K562 (cell line): ENCODE results near the gene NOSTRIN. TPM values are rescaled to one million over a fixed set of nuclear protein-coding genes. Genes with fewer than 3 reads are reported as not detected.

ENCODE experiments used
- ATAC-seq: fragments of 200-7000 bp; cut with Tn5 transposase; 3 replicates; pipeline ENCODE4 v1.9.1; 2020; ENCODE audit warnings: moderate library complexity
- BruUV-seq: library from RNA; stranded (reverse); fragments of 400-500 nt; replicated peaks from 2 replicates; lab custom pipeline; 2021; lab: Mats Ljungman, UMichigan
- CTCF ChIA-PET: fragments of 300-600 bp; formaldehyde crosslinking; extraction: SDS; loops from one replicate; lab custom pipeline; 2021; ENCODE audit warnings: low intra/inter-chr PET ratio; lab: Yijun Ruan, JAX
- POLR2A ChIA-PET: fragments of 300-600, 350-650 bp; sonication (Branson Sonifier 250); formaldehyde crosslinking; extraction: SDS; loops from one replicate; lab custom pipeline; 2021; ENCODE audit warnings: antibody characterized with exemption, inconsistent platforms; lab: Yijun Ruan, JAX
- DNase-seq, 4 experiments: peaks; one replicate each; pipeline versions ENCODE4 v3.0.0 to v3.0.0-alpha.2; 2011 to 2018; ENCODE audit warnings: low spot score in 3 of 4, mixed read lengths in 3 of 4; ENCODE audit errors: extremely low read depth in 1 of 4
- FAIRE-seq: peaks from 2 replicates; lab custom pipeline; 2011; peaks lifted over from hg19 to GRCh38; lab: Jason Lieb, UNC
- H2AFZ ChIP-seq: 2 replicates; pipeline ENCODE4 v1.6.0; 2011; ENCODE audit warnings: low read depth, low read length, control low read depth, inconsistent platforms
- H3K27ac ChIP-seq: fragments of 200-600 bp; 3 replicates; pipeline ENCODE4 v1.8.0; 2011; ENCODE audit warnings: low read depth, mild to moderate bottlenecking, control low read depth, inconsistent platforms, low read length, moderate library complexity, mixed read lengths; ENCODE audit errors: extremely low read depth
- H3K27me3 ChIP-seq, 2 experiments: fragments of 300-600 bp in 1 of 2; 2 replicates in 1 of 2; 3 replicates in 1 of 2; pipeline versions ENCODE4 v1.6.0 to v1.8.0; 2011; ENCODE audit warnings: inconsistent platforms in 2 of 2, low read length in 2 of 2, mild to moderate bottlenecking in 1 of 2, mixed read lengths in 1 of 2, moderate library complexity in 1 of 2; ENCODE audit not compliant: control insufficient read depth in 2 of 2, insufficient read depth in 2 of 2
- H3K36me3 ChIP-seq: fragments of 300-600 bp; 3 replicates; pipeline ENCODE4 v1.8.0; 2011; ENCODE audit warnings: mild to moderate bottlenecking, low read length, inconsistent platforms; ENCODE audit not compliant: control insufficient read depth, insufficient read depth
- H3K4me1 ChIP-seq, 2 experiments: fragments of 200-600 bp in 1 of 2; replicated peaks in 1 of 2; 2 replicates in 1 of 2; 3 replicates in 1 of 2; pipeline versions ENCODE4 v1.5.1 to v1.8.0; 2011; ENCODE audit warnings: inconsistent platforms in 2 of 2, low read length in 2 of 2, mild to moderate bottlenecking in 1 of 2, mixed read lengths in 1 of 2, moderate library complexity in 1 of 2; ENCODE audit not compliant: control insufficient read depth in 2 of 2, insufficient read depth in 2 of 2
- H3K4me2 ChIP-seq: 2 replicates; pipeline ENCODE4 v1.6.1; 2011; ENCODE audit warnings: low read length, control low read depth, inconsistent platforms, mixed read lengths; ENCODE audit not compliant: insufficient read depth
- H3K4me3 ChIP-seq: fragments of 200-600 bp; sonication (generic), shearing (Covaris generic); 2 replicates; pipeline ENCODE4 v1.5.1; 2016; ENCODE audit warnings: control low read depth, inconsistent platforms
- H3K79me2 ChIP-seq: fragments of 200-600 bp; 3 replicates; pipeline ENCODE4 v1.8.0; 2011; ENCODE audit warnings: low read length, inconsistent platforms; ENCODE audit not compliant: control insufficient read depth, insufficient read depth
- H3K9ac ChIP-seq, 2 experiments: 2 replicates each; pipeline versions ENCODE4 v1.6.0 to v1.6.1; 2011; ENCODE audit warnings: low read depth in 2 of 2, low read length in 2 of 2, control low read depth in 1 of 2, inconsistent platforms in 1 of 2, mild to moderate bottlenecking in 1 of 2, mixed read lengths in 1 of 2; ENCODE audit not compliant: insufficient read depth in 1 of 2
- H3K9me1 ChIP-seq: one replicate; pipeline ENCODE4 v1.6.0; 2011; ENCODE audit warnings: inconsistent platforms, mild to moderate bottlenecking, low read length, moderate library complexity; ENCODE audit not compliant: control insufficient read depth, insufficient read depth
- H3K9me3 ChIP-seq: replicated peaks from 2 replicates; pipeline ENCODE4 v1.5.1; 2011; ENCODE audit warnings: low read depth, low read length, inconsistent platforms; ENCODE audit not compliant: control insufficient read depth, insufficient read depth
- H4K20me1 ChIP-seq: replicated peaks from 2 replicates; pipeline ENCODE4 v1.6.1; 2011; ENCODE audit warnings: low read length, inconsistent platforms, mixed read lengths; ENCODE audit not compliant: control insufficient read depth, insufficient read depth
- ARID1B ChIP-seq: fragments of 450-650 bp; IDR thresholded peaks from 2 replicates; pipeline ENCODE4 v1.6.1; 2016; ENCODE audit warnings: antibody characterized with exemption, mild to moderate bottlenecking, inconsistent platforms
- BACH1 ChIP-seq: fragments of 200-800 bp; sonication (Bioruptor generic); IDR thresholded peaks from 2 replicates; pipeline ENCODE4 v1.6.1; 2016; ENCODE audit warnings: missing genetic modification characterization, missing compliant biosample characterization
- CXXC5 ChIP-seq: fragments of 250-450 bp; sonication (Bioruptor Pico); IDR thresholded peaks from 2 replicates; pipeline ENCODE4 v1.8.0; 2022; ENCODE audit warnings: inconsistent platforms, mild to moderate bottlenecking, moderate library complexity
- ETV6 ChIP-seq, 3 experiments: fragments of 150-350 bp in 1 of 3; sonication (generic) in 1 of 3; formaldehyde crosslinking in 1 of 3; IDR thresholded peaks; 2 replicates each; pipeline versions ENCODE4 v1.6.1 to v1.8.0; 2014 to 2022; ENCODE audit warnings: borderline replicate concordance in 2 of 3, low read depth in 2 of 3, antibody characterized with exemption in 1 of 3, low read length in 1 of 3, mild to moderate bottlenecking in 1 of 3, missing genetic modification reagents in 1 of 3
- LEF1 ChIP-seq: fragments of 450-650 bp; IDR thresholded peaks from 2 replicates; pipeline ENCODE4 v1.6.1; 2016; ENCODE audit warnings: mild to moderate bottlenecking
- MED1 ChIP-seq: sonication (generic); formaldehyde crosslinking; IDR thresholded peaks from 2 replicates; pipeline ENCODE4 v1.8.1; 2023; ENCODE audit warnings: missing genetic modification reagents, borderline replicate concordance
- RFX1 ChIP-seq: fragments of 450-650 bp; IDR thresholded peaks from 2 replicates; pipeline ENCODE4 v1.6.1; 2016; ENCODE audit warnings: mild to moderate bottlenecking, moderate library complexity
- TEAD2 ChIP-seq: fragments of 450-650 bp; IDR thresholded peaks from 2 replicates; pipeline ENCODE4 v1.6.1; 2016; ENCODE audit warnings: missing genetic modification characterization, control low read depth, missing compliant biosample characterization
- ZFP1 ChIP-seq: fragments of 450-650 bp; formaldehyde crosslinking; IDR thresholded peaks from 2 replicates; pipeline ENCODE4 v1.4.0; 2020; ENCODE audit warnings: mild to moderate bottlenecking, mixed read lengths
- ZFX ChIP-seq: sonication (generic); formaldehyde crosslinking; IDR thresholded peaks from 2 replicates; pipeline ENCODE4 v1.8.0; 2022; ENCODE audit warnings: mild to moderate bottlenecking, missing genetic modification reagents, moderate library complexity
- ZNF146 ChIP-seq: IDR thresholded peaks from one replicate; pipeline ENCODE4 v1.6.1; 2018; ENCODE audit warnings: missing compliant biosample characterization; ENCODE audit not compliant: unreplicated experiment
- ZNF384 ChIP-seq: IDR thresholded peaks from 2 replicates; pipeline ENCODE4 v1.6.1; 2012; ENCODE audit warnings: low read depth, low read length, improper control_type of control experiment
- ZNF589 ChIP-seq: fragments of 200-800 bp; sonication (Bioruptor generic); IDR thresholded peaks from 2 replicates; pipeline ENCODE4 v1.6.1; 2016; ENCODE audit warnings: low read depth, missing genetic modification characterization, missing compliant biosample characterization
- ZNF592 ChIP-seq: fragments of 450-650 bp; IDR thresholded peaks from 2 replicates; pipeline ENCODE4 v1.6.1; 2017; ENCODE audit warnings: antibody characterized with exemption, mild to moderate bottlenecking
- WGBS: fragments of 100-300 bp; shearing (Covaris generic); methylation state at CpG from one replicate; pipeline ENCODE4 v1.1.6; 2016; ENCODE audit warnings: low coverage, mixed read lengths; ENCODE audit not compliant: insufficient coverage; ENCODE audit errors: missing lambda C conversion rate; 5-methylcytosine and 5-hydroxymethylcytosine counted together
- in situ Hi-C: fragments of 300-500 bp; cut with MboI; formaldehyde crosslinking; loops from 4 replicates; pipeline ENCODE4 v1.15.0; 2018; ENCODE audit warnings: inconsistent platforms, mixed read lengths
- intact Hi-C: fragments of 100-400 bp; cut with micrococcal nuclease; formaldehyde crosslinking; loops from 2 replicates; pipeline ENCODE4 v1.14.2; 2022
- polyA plus RNA-seq, 8 experiments: library from polyadenylated mRNA; depleted of rRNA in 4 of 8; stranded (reverse) in 5 of 8; unstranded in 3 of 8; fragments of >200 nt; fragmentation: Nextera tagmentation in 2 of 8; fragmentation: Illumina TruSeq in 1 of 8; extraction: Ambion mirVana in 2 of 8; extraction: Trizol in 1 of 8; gene quantifications; 2 replicates each; pipeline versions ENCODE4 v1.2.1 to v1.2.3, GENCODE V29; 2011 to 2014; ENCODE audit warnings: inconsistent platforms in 1 of 8, missing spikeins in 1 of 8
- total RNA-seq, 7 experiments: library from RNA; depleted of rRNA in 6 of 7; stranded (reverse); fragments of >200 nt in 6 of 7; fragmentation: Illumina TruSeq in 2 of 7; extraction: Trizol in 2 of 7; gene quantifications; 2 replicates each; pipeline versions ENCODE4 v1.2.1 to v1.2.3, GENCODE V29; 2011 to 2021; ENCODE audit warnings: low replicate concordance in 1 of 7
- TF ChIP-seq, protein P1 (sequence below): sonication (generic); formaldehyde crosslinking; IDR thresholded peaks from 2 replicates; pipeline ENCODE4 v1.8.1; 2023; ENCODE audit warnings: mild to moderate bottlenecking, missing genetic modification reagents
- TF ChIP-seq, protein P2 (sequence below): fragments of 250-450 bp; sonication (Bioruptor Pico); IDR thresholded peaks from 2 replicates; pipeline ENCODE4 v1.8.0; 2021; ENCODE audit warnings: borderline replicate concordance, mild to moderate bottlenecking, moderate library complexity; ENCODE audit not compliant: poor library complexity, severe bottlenecking

NOSTRIN gene
- total and polyA plus RNA-seq, 9 of the 15 experiments (the other 6 are each of a cell fraction or from before 2014, with no cell fraction given): 26.7 to 82.9 (median 56.3) TPM

DNA sequence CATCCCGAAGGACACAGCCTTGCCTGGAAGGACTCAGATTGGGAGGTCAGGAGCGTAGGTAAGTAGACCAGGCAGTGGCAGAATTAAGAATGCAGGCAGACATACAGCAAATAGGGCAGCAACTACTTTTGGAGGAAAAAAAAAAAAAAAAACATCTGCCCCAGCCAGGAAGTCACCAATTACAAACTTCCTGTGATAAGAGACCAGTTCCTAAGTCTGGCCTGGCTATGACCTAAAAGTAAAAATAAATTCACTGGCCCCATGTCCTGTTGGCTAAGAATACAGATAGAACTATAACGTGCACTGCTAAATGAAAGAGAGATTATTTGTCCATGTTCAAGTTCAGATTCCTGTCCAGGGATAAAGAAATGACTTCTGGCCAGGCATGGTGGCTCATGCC, 45.2 kb upstream of the NOSTRIN start:
- FAIRE-seq: no peak
- DNase-seq: peak in 2 of 4 experiments; percentile 40 to 41
- Histone ChIP-seq H3K9me3 (no peaks in the 10 kb centered on the region), H3K36me3 (no peaks in the 10 kb centered on the region; the same call in 2 of the 3 replicates), H3K9ac (no peak overlapping the region), H3K79me2 (no peaks in the 10 kb centered on the region), H2AFZ (peak overlapping the region; percentile 79), H3K27me3 (no peaks in the 10 kb centered on the region), H3K4me1 (peaks cover 0 to 27% of the 10 kb centered on the region in 2 experiments; a peak in 4 of 5 replicates), H3K27ac (peak overlapping the region; percentile 39), H3K9me1 (no peaks in the 10 kb centered on the region), H3K4me2 (peak overlapping the region; percentile 32; the same call in 1 of the 2 replicates), H3K4me3 (no peak overlapping the region), H4K20me1 (no peaks in the 10 kb centered on the region)
- BruUV-seq: no TSS peak
- 51% methylated on average over 3 of the region's 3 CpGs for WGBS
- ATAC-seq: peak; percentile 53
- intact Hi-C loops (loop anchor here (5.0 kb wide), 1 partner anchor 130 kb away; no protein-coding TSS in a partner anchor), in situ Hi-C loops (loop anchor here (5.0 kb wide), 1 partner anchor 410 kb away; no protein-coding TSS in a partner anchor)
- POLR2A ChIA-PET: no interaction called here
- CTCF ChIA-PET: interaction anchor here (0.9 kb wide), 1 partner anchor 13 kb away, joined by 3 read pairs; no protein-coding TSS in a partner anchor
- TF ChIP-seq ZNF146 (CRISPR knock-in tag) (no peak), LEF1 (peak; percentile 31; the same call in 1 of the 2 replicates), CXXC5 (0 out of 2 replicates have a peak, but pooled peaks have one; percentile 25), ETV6 (IDR thresholded peaks at IDR 0.05; ENCODE audit: borderline replicate concordance in 1 of 2, low read depth in 2 of 2, low read length in 1 of 2) (peak in 1 of 2 experiments; percentile 67; a peak in 2 of 4 replicates), ETV6 (CRISPR knock-in tag; IDR thresholded peaks at IDR 0.05; ENCODE audit: borderline replicate concordance) (no peak), ZNF384 (peak; percentile 90), ARID1B (peak; percentile 53), ZNF592 (no peak; the same call in 1 of the 2 replicates), MED1 (CRISPR knock-in tag) (no peak), ZFP1 (CRISPR knock-in tag) (no peak), TEAD2 (tag) (no peak), RFX1 (no peak), BACH1 (tag) (no peak), ZNF589 (peak; percentile 82), ZFX (CRISPR knock-in tag) (no peak)
- TF ChIP-seq, protein P1, sequence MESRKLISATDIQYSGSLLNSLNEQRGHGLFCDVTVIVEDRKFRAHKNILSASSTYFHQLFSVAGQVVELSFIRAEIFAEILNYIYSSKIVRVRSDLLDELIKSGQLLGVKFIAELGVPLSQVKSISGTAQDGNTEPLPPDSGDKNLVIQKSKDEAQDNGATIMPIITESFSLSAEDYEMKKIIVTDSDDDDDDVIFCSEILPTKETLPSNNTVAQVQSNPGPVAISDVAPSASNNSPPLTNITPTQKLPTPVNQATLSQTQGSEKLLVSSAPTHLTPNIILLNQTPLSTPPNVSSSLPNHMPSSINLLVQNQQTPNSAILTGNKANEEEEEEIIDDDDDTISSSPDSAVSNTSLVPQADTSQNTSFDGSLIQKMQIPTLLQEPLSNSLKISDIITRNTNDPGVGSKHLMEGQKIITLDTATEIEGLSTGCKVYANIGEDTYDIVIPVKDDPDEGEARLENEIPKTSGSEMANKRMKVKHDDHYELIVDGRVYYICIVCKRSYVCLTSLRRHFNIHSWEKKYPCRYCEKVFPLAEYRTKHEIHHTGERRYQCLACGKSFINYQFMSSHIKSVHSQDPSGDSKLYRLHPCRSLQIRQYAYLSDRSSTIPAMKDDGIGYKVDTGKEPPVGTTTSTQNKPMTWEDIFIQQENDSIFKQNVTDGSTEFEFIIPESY (CRISPR knock-in tag): no peak
- TF ChIP-seq, protein P2, sequence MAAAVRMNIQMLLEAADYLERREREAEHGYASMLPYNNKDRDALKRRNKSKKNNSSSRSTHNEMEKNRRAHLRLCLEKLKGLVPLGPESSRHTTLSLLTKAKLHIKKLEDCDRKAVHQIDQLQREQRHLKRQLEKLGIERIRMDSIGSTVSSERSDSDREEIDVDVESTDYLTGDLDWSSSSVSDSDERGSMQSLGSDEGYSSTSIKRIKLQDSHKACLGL: no peak
